NCI-H2171 treated with DMSO at 0.1 percent for 48 hours (cell line): Measurements from ENCODE around the gene CCDC88C.
A peak's percentile ranks its signal among the peaks of the same experiment; 100 is the strongest.
"Not testable (repeated sequence)": the region's sequence is repeated elsewhere in the genome, so short reads cannot be mapped to it uniquely, and the experiment has no call there.

Experiments used
- DNase-seq: peaks from one replicate; lab custom pipeline; 2025; lab: John Stamatoyannopoulos, UW

The CCDC88C gene, protein sequence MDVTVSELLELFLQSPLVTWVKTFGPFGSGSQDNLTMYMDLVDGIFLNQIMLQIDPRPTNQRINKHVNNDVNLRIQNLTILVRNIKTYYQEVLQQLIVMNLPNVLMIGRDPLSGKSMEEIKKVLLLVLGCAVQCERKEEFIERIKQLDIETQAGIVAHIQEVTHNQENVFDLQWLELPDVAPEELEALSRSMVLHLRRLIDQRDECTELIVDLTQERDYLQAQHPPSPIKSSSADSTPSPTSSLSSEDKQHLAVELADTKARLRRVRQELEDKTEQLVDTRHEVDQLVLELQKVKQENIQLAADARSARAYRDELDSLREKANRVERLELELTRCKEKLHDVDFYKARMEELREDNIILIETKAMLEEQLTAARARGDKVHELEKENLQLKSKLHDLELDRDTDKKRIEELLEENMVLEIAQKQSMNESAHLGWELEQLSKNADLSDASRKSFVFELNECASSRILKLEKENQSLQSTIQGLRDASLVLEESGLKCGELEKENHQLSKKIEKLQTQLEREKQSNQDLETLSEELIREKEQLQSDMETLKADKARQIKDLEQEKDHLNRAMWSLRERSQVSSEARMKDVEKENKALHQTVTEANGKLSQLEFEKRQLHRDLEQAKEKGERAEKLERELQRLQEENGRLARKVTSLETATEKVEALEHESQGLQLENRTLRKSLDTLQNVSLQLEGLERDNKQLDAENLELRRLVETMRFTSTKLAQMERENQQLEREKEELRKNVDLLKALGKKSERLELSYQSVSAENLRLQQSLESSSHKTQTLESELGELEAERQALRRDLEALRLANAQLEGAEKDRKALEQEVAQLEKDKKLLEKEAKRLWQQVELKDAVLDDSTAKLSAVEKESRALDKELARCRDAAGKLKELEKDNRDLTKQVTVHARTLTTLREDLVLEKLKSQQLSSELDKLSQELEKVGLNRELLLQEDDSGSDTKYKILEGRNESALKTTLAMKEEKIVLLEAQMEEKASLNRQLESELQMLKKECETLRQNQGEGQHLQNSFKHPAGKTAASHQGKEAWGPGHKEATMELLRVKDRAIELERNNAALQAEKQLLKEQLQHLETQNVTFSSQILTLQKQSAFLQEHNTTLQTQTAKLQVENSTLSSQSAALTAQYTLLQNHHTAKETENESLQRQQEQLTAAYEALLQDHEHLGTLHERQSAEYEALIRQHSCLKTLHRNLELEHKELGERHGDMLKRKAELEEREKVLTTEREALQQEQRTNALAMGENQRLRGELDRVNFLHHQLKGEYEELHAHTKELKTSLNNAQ (N-terminal part only)

GRCh38 chr14:91417120-91417982 lies at the start of gene CCDC88C:
Gene CCDC88C (minus strand): TSS chr14:91417820. CDS start chr14:91417690, 130 bp downstream.
- peak; percentile 77 for DNase-seq

DNA sequence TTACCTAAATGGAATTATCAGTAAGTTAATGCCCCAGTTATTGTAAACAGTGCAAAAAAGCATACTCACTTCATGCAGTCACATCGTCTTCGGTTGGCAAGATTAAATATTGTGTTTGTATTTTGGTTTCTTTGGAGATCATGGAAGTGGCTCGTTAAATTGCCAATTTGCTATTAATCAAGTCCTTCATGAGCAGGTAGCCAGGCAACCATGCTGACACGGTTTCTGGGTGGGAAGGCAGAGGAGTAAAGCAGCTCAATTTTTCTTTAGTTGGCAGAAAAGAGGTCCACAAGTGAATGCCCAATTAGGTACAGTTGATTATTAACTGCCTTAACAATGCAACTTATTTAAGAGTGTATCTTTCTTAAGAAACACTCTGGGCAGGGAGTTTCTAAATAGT lies 48.6 kb upstream of the CCDC88C start:
- DNase-seq = no peak

GRCh38 chr14:91464615-91465205 lies 47.1 kb upstream of the CCDC88C start:
- no peak for DNase-seq

GRCh38 chr14:91458612-91459011 lies 41.0 kb upstream of the CCDC88C start:
- no peak for DNase-seq

DNA sequence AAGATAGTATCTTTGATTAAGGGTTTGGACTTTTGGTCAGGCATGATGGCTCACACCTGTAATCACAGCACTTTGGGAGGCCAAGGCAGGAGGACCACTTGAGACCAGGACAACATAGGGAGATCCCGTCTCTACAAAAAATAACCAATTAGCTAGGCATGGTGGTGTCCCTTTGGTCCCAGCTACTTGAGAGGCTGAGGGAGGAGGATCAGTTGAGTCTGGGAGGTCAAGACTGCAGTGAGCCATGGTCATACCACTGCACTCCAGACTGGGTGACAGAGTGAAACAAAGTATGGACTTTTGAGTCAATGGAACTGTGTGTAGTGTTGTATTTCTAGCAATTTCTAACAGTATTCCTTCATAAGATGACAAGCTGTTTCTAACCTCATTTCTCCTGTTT lies 38.7 kb upstream of the CCDC88C start:
- no peak for DNase-seq

DNA sequence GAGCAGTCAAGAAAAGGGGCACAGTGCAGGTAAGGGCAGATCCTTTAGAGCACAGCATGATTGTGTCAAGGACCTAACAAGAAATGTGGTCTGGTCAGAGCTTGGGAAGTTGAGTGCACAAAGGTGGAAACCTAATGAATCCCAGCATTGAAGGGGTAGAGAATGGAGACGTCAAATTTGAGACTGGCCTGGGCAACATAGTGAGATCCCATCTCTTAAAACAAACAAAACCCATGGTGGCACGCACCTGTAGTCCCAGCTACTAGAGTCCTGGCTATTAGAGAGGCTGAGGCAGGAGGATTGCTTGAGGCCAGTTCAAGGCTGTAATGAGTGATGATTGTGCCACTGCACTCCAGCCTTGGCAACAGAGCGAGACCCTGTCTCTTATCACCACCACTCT lies 37.0 kb upstream of the CCDC88C start:
- no peak for DNase-seq

DNA sequence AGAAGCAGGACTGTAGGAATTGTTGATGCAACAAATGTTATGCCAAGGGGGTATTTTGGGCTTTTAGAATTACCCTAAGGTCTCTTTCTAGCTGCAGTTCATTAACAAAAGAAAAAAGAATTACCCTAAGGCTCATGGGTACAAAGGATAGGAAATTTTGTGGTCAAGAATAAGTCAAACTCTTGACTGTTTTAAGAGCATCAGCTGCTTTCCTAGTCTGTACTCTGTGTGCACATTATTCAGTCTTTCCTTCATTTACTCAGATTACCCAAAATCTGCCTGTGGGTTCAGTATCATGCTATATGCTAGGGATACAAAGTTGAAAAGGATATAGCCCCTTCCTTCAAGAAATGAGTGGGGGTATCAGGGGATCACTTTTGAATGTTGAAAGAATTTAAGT lies 36.5 kb upstream of the CCDC88C start:
- no peak for DNase-seq

- peak; percentile 18 for DNase-seq
These were observed 36.1 kb upstream of the CCDC88C start for GRCh38 chr14:91453744-91454143.

GRCh38 chr14:91444335-91445020 lies 26.9 kb upstream of the CCDC88C start:
- no peak for DNase-seq

DNA sequence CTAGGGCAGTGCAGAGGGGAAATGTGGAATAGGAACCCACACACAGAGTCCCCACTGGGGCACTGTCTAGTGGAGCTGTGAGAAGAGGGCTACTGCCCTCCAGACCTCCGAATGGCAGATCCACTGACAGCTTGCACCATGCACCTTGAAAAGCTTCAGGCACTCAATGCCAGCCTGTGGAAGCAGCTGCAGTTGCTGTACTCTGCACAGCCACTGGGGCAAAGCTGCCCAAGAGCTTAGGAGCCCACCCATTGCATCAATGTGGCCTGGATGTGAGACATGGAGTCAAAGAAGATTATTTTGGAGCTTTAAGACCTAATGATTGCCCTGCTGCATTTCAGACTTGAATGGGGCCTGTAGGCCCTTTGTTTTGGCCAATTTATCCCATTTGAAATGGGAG lies 21.7 kb upstream of the CCDC88C start:
- DNase-seq = no peak

GRCh38 chr14:91438845-91439244 lies 21.2 kb upstream of the CCDC88C start:
- no peak for DNase-seq

- not testable (repeated sequence) for DNase-seq
These were observed 18.6 kb upstream of the CCDC88C start for GRCh38 chr14:91436266-91436665.

- no peak for DNase-seq
These were observed 11.8 kb upstream of the CCDC88C start for GRCh38 chr14:91429385-91429784.

DNA sequence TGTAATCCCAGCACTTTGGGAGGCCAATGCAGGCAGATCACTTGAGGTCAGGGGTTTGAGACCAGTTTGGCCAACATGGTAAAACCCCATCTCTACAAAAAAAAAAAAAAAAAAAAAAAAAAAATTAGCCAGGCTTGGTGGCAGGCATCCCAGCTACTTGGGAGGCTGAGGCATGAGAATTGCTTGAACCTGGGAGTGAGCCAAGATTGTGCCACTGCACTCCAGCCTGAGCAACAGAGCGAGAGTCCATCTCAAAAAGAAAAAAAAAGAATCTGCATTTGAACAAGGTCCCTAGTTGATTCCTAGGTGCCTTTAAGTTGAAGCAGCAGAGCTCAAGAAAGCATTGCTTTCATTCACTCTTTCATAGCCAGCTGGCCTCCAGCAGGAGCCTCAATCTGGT lies 11.3 kb upstream of the CCDC88C start:
- not testable (repeated sequence) for DNase-seq

- not testable (repeated sequence) for DNase-seq
These were observed 7.9 kb upstream of the CCDC88C start for GRCh38 chr14:91425531-91425944.

GRCh38 chr14:91424813-91425530 lies 7.4 kb upstream of the CCDC88C start:
- no peak for DNase-seq

DNA sequence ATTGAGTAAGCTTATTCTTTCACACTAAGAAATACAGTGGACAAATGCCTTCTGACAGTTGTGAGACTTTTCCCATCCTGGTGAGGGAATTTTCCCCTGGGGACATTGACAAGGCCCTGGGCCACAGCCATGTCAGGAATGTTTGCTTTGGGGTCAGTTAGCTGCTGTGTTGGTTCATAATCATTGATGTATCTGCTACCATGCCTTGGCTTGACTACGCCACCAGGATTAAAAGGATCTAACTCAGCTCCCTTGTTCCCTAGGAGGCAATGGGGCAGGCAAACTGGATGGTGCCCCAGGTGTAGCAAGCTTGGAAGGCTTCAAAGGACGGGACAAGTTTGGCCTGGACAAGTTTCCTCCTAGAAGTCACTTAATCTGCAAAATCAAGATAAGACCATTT lies 3.1 kb upstream of the CCDC88C start:
- no peak for DNase-seq

DNA sequence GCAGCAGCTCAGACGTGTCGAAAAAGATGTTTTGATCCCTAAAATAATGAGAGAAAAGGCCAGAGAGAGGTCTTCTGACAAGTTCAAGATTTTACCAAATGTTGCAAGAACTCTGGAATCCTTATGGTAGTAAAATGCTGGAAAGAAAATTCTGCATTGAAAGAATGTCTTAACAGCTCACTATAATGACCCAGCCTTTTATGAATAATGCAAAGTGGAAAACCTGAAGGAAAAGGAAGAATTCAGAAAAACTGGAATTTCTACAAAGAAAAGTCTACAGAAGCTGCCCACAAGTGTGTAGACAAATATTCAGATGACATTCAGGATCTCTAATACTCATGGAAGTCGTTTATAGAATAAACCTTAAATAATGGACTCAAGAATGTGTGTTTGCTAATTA lies 1.8 kb upstream of the CCDC88C start:
- DNase-seq = no peak

DNA sequence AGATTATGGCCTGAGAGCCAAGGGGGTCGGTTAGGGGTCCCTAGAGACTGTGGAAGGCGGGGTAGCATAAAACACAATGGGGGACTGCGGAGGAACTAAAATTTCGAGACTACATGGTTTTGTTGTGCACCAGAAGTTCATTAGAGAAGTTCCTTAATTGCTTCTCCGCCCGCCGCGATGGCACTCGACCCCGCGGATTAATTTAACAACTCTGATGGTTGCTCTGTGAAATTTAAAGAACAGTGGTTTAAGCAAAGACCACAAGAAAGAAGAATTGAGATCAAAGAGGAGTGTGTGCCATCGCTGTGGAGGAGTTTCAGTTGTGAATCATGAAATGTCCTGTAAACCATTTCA lies 1.4 kb upstream of the CCDC88C start:
- no peak for DNase-seq
